Measurements from ENCODE around the gene TSPAN31.
"Not testable (repeated sequence)": the region's sequence is repeated elsewhere in the genome, so short reads cannot be mapped to it uniquely, and the experiment has no call there.

Gene TSPAN31, protein sequence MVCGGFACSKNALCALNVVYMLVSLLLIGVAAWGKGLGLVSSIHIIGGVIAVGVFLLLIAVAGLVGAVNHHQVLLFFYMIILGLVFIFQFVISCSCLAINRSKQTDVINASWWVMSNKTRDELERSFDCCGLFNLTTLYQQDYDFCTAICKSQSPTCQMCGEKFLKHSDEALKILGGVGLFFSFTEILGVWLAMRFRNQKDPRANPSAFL

DNA sequence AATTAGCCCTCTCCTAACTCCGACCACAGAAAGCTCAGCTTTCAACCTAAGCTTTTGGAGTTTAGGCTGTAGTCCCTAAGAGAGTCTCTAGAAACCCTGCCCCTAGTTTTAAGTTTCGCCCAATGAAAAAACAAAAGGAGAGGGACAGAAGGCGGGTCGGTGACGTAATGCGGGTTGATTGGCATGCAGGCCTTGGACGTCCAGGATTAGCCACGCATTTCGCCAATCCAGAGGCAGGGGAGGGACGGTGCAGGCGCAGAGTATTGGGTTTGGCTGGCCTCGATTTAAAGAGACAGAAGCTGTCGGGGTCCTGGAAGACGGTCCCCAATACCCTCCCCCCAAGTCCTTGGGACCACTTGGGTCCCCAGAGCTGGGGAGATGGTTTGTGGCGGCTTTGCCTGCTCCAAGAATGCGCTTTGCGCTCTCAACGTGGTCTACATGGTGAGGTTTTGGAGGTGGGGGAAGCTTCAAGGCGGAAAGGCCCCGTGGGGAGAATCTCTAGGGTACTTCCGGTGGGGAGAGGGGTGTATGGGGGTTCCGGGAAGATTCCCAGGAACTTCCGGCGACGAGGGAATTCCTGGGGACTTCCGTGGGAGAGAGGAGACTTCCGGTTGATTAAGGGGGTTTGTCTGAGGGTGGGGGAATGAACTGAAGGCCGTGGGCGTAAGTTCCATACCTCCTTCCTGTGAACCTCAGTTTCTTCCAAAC, at the start of gene TSPAN31:
TSPAN31 (plus strand) TSS at position 263 of the 708 bp plus-strand sequence; CDS start at position 379, 116 bp downstream.
- peak; percentile 98 for DNase-seq (ENCODE audit: low spot score)

DNA sequence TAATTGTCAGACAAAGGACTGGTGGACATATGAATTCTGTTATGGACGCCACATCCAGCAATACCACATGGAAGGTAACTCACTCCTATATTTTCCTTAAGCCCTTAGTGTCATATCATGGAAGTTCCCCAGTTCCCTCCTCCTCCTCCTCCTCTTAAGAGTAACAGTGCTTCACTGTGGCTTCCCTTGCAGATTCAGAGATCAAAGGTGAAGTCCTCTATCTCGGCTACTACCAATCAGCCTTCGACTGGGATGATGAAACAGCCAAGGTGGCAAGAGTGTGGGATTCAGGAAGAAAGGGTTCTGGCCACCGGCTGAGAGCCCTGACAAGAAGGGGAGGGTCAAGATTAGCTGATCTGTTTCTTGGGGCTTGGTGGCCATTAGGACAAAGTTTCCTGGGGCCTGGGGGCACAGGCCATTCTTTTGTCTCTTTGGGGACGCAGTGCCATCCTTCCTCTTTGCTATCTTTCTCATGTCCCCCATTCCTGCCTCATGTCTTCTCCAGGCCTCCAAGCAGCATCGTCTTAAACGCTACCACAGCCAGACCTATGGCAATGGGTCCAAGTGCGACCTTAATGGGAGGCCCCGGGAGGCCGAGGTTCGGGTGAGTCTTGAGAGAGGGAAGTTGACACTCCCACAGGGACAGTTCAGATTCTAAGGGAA, 48.9 kb upstream of the TSPAN31 start:
- DNase-seq (ENCODE audit: low spot score), result no peak

DNA sequence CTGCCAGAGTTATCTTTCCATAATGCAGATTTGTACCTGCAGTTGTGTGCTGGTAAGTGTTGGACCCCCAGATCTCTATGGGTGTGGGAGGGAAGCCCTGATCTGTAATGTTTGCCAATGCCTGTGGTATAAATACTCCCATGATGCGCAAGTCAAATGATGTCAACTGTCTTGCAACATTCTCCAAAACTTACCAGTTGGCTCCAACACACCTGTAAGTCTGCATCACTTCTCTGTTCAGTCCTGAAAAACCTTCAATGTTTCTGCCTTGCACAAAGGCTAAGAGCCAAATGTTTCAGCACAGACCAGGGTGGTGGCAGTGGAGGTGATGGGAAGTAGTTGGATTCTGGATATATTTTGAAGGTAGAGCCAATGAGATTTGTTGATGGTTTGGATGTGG, 47.8 kb upstream of the TSPAN31 start:
- DNase-seq (ENCODE audit: low spot score), result no peak

DNA sequence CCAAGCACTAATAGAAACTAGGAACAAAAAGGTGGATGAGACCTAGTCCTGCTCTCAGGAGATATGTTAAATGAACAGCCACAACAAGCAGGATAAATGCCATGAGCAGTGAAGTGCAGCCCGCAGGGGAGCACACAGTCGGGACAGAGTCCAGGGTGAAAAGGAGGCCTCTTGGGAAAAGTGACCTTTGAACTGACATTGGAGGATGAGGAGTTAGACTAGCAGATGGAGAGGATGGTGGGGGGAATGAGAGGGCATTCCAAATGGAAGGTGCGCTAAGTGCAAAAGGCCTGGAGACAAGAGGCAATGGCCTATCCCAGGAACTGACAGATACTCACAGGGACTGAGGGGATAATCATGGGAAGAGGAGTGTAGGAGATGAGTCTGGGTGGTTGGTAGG, 46.4 kb upstream of the TSPAN31 start:
- DNase-seq (ENCODE audit: low spot score), result no peak

DNA sequence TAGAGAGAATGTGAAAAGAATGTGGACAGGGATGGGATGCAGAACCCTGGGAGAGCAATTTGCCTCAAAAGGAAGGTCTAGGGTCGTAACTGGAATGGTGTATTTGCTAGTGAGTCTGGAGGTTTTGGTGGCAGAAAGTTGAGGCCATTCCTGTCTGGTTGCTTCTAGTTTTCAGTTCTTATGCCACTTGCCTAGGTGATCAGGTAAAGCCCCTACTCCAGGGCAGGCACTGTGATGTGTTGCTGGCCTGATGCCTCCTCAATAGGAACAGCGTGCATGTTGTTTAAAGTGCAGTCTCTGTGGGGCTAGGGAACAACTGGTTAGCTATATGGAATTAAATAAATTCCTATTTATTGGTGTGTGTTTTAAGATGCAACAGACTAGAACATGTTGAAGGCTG, 44.5 kb upstream of the TSPAN31 start:
- no peak for DNase-seq (ENCODE audit: low spot score)

DNA sequence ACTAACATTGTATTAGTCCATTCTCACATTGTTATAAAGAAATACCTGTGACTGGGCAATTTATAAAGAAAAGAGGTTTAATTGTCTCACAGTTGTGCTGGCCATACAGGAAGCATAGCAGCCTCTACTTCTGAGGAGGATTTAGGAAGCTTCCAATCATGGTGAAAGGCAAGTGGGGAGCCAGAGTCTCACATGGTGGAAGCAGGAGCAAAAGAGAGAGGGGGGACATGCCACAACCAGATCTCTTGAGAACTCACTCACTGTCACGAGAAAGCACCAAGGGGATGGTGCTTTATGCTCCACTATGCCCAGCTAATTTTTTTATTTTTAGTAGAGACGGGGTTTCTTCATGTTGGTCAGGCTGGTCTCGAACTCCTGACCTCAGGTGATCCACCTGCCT, 37.6 kb upstream of the TSPAN31 start:
- no peak for DNase-seq (ENCODE audit: low spot score)

DNA sequence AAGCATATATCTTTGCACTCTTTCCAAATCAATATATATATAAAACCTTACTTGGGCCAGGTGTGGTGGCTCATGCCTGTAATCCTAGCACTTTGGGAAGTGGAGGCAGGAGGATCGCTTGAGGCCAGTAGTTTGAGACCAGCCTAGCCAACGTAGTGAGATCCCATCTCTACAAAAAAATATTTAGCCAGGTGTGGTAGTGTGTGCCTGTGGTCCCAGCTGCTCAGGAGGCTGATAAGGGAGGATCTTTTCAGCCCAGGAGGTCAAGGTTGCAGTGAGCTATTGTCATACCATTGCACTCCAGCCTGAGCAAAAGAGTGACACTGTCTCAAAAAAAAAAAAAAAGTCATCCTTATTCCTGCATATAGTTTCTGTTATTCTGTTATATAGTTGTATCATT, 36.5 kb upstream of the TSPAN31 start:
- DNase-seq (ENCODE audit: low spot score), result no peak

DNA sequence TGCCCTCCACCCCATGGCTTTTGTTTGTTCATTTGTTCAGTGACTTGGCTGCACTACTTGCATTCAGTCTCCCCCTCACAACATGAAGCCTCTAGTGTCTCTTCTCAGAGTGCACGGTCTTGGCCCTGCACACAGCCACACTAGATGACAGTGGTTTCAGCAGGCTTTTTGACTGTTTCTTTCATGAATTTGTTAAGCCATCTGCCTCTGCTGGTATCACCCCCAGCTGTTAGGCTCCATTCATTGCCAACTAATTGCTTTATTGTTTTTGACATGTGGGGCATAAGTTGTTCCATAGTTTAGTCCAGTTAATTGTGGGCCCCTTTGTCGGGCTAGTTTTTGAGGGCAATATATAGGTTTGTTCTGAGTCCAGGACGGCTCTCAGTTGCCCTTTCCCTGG, 32.1 kb upstream of the TSPAN31 start:
- no peak for DNase-seq (ENCODE audit: low spot score)

DNA sequence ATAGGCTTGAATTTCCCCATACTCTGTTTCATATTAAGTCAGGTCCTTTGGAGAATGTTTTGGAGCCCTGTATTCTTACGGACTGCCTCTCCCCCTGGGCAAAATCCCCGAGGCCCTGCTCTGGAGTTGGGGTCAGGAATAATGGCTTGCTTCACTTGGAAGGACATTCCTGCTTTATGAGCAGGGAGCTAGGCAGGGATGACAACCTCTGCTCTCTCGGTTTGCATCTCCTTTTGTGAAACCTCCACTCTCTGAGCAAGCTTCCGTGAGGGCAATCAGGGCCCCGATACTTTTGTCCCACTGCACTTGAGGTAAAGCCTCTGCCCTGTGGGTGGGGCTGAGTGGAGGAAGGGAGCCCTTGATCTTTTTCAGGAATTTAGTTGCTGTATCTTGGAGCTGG, 31.6 kb upstream of the TSPAN31 start:
- no peak for DNase-seq (ENCODE audit: low spot score)

DNA sequence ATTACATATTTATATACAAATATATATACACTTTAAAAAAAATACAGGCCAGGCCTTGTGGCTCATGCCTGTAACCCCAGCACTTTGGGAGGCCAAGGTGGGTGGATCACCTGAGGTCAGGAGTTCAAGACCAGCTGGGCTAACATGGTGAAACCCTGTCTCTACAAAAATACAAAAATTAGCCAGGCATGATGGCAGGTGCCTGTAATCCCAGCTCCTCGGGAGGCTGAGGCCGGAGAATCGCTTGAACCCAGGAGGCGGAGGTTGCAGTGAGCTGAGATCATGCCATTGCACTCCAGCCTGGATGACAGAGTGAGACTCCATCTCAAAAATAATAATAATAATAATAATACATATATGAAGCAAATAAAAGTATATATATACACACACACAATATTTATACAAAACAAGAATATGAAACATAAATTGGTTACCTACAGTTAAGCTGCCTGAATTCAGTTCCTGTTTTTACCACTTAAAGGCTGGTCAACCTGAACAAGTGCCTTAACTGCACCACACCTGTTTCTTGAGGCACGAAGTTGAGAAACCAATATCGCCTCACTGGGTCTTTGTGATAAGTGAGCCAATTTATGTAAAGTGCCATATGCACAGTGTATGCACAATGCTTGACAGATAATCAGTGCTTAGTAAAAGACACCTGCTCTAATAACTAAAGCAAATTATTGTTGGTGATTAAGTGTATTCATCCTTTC, 29.6 kb upstream of the TSPAN31 start:
- DNase-seq (ENCODE audit: low spot score), result not testable (repeated sequence)

DNA sequence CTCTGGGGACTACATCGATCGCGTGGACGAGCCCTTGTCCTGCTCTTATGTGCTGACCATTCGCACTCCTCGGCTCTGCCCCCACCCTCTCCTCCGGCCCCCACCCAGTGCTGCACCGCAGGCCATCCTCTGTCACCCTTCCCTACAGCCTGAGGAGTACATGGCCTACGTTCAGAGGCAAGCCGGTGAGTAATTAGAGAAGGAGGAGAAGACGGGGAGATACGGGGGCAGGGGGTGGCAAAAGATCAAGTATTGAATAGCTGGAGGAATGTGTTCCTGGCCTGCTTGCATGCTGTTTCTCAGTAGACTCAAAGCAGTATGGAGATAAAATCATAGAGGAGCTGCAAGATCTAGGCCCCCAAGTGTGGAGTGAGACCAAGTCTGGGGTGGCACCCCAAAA, 29.1 kb upstream of the TSPAN31 start:
- no peak for DNase-seq (ENCODE audit: low spot score)

DNA sequence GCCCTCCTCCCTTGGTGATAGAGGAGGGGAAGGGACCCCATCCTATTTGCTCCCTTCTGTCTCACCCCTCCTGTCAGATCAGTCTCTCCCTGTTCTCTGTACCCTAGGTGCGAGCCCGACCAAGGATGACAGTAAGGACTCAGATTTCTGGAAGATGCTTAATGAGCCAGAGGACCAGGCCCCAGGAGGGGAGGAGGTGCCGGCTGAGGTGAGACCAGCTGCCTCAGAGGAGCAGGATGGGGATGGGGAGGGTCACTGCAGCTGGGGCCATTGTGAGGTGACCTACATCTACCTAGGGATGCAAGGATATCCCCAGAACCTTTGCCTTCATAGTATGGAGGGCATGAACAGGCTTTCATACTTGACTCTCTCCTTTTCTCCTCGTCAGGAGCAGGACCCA, 28.5 kb upstream of the TSPAN31 start:
- no peak for DNase-seq (ENCODE audit: low spot score)

DNA sequence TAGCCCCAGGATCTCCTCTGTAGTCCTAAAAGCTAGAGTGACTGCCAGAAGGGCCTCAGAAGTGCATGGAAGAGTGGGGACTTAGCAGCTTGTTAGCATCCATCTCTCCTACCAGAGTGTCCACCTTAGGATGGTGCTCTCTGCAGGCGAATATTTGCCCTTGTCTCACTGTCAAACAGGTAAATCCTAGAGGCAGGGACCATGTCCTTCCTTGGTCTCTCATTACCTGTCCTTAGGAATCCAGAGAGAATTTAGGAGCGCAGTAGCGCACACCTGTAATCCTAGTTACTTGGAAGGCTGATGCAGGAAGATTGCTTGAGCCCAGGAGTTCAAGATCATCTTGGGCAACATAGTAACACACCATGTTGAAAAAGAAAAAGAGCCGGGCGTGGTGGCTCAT, 27.7 kb upstream of the TSPAN31 start:
- no peak for DNase-seq (ENCODE audit: low spot score)

DNA sequence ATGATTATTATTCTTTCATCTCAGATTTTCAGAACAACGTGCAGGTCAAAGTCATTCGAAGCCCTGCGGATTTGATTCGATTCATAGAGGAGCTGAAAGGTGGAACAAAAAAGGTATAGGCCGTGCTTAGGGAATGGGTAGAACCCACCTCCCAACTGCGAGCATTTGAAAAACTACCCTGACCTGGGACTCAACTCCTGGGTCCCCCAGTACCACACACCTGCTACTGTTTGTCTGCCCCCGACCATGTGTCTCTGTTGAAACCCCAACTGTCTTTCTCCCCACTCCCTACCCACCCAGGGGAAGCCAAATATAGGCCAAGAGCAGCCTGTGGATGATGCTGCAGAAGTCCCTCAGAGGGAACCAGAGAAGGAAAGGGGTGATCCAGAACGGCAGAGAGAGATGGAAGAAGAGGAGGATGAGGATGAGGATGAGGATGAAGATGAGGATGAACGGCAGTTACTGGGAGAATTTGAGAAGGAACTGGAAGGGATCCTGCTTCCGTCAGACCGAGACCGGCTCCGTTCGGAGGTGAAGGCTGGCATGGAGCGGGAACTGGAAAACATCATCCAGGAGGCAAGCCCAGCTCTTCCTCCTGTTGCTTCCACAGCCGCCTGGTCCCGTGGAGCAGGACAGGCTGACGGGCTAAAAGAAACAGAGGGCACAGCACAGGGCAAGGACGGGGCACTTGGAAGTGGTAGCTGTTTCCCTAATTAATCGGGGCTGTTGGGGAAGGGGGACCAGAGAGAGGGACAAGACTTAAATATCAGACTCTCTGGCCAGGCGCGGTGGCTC, 26.8 kb upstream of the TSPAN31 start:
- no peak for DNase-seq (ENCODE audit: low spot score)

DNA sequence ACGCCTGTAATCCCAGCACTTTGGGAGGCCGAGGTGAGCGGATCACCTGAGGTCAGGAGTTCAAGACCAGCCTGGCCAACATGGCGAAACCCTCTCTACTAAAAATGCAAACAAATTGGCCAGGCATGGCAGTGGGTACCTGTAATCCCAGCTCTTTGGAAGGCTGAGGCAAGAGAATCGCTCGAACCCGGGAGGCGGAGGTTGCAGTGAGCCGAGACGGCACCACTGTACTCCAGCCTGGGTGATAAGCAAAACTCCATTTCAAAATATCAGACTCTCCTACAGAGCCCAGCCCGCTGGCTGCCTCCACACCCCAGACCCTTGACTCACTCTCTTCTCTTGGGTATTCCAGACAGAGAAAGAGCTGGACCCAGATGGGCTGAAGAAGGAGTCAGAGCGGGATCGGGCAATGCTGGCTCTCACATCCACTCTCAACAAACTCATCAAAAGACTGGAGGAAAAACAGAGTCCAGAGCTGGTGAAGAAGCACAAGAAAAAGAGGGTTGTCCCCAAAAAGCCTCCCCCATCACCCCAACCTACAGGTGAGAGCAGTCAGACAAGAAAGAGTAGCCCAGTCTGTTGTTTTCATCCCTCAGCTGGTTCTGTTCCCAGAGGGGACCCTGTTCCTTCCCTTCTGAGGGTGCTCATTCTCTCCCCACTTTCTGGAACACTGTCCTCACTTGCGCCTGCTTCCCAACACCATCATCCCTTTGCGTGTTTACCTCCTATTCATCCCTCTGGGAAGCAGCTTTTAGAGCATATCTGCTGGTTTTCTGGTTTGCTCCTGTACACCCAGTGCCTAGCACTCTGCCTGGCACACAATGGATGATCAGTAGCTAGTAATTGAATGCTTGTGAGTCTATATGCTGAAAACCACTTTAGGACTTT, 26.0 kb upstream of the TSPAN31 start:
- DNase-seq (ENCODE audit: low spot score), result no peak

DNA sequence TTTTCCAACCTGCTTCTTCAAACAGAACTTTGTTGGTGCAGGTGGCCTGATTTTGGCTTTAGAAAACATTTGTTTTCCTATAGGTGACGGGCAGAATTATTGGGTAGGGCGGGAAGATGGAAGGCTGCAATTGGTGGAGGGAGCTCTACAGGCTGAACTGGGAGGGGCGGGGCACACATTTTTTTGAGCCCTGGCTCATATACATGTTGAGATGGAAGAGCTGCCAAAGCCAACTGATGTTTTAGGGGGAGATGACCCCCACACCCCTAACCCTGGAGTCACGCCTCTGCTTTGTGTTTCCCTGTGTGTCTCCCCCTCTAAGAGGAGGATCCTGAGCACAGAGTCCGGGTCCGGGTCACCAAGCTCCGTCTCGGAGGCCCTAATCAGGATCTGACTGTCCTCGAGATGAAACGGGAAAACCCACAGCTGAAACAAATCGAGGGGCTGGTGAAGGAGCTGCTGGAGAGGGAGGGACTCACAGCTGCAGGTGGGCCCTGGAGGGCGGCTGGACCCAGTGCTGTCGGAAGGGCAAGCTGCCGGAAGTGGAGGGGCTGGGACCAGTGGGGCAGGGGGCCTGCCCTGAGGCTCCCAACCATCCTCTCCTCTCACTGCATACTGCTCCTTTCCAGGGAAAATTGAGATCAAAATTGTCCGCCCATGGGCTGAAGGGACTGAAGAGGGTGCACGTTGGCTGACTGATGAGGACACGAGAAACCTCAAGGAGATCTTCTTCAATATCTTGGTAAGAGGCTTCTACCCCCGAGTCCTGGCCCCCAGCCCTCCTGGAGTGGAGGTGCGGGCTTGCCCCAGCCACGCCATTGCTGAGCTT, 24.8 kb upstream of the TSPAN31 start:
- DNase-seq (ENCODE audit: low spot score), result no peak

DNA sequence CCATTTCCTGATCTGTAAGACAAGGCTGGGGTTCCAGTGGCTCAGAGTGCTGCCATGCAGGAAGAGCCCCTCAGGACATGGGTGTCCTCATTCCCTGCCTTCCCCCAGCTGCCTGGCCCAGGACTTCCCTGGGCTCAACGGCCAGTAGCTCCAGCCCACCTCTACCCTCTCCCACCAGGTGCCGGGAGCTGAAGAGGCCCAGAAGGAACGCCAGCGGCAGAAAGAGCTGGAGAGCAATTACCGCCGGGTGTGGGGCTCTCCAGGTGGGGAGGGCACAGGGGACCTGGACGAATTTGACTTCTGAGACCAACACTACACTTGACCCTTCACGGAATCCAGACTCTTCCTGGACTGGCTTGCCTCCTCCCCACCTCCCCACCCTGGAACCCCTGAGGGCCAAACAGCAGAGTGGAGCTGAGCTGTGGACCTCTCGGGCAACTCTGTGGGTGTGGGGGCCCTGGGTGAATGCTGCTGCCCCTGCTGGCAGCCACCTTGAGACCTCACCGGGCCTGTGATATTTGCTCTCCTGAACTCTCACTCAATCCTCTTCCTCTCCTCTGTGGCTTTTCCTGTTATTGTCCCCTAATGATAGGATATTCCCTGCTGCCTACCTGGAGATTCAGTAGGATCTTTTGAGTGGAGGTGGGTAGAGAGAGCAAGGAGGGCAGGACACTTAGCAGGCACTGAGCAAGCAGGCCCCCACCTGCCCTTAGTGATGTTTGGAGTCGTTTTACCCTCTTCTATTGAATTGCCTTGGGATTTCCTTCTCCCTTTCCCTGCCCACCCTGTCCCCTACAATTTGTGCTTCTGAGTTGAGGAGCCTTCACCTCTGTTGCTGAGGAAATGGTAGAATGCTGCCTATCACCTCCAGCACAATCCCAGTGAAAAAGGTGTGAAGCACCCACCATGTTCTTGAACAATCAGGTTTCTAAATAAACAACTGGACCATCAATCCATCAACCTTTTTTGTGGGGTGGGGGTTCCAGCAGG, 23.9 kb upstream of the TSPAN31 start:
- DNase-seq (ENCODE audit: low spot score), result no peak

DNA sequence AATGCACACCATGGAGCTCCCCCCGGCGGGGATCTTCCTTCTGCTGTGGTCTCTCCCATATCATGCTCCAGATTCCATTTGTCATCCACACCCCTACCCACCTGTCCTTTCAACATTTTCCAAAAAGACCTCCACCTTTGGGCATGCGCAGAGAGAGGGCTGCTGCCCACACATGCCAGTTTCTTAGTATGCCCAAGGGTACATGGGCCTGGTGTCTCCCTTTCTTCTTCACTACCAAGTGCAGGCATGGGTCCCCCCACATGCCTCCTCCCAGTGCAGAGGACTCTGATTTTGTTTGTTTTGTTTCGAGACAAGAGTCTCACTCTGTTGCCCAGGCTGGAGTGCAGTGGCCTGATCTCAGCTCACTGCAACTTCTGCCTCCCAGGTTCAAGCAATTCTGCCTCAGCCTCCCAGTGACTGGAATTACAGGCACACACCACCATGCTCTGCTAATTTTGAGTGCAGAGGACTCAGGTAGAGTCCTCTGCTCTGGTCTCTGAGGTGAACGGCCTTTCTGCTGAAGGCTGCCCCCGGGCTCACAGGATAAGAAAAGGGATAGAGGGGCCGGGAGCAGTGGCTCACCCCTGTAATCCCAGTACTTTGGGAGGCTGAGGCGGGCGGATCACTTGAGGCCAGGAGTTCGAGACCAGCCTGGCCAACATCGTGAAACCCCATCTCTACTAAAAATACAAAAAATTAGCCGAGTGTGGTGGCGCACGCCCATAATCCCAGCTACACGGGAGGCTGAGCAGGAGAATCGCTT, 22.8 kb upstream of the TSPAN31 start:
- not testable (repeated sequence) for DNase-seq (ENCODE audit: low spot score)
